Daoy (cell line): ENCODE results near the gene BCL2L2. TPM values are rescaled to one million over a fixed set of nuclear protein-coding genes. Genes with fewer than 3 reads are reported as not detected.
A peak's percentile ranks its signal among the peaks of the same experiment; 100 is the strongest.

ENCODE experiments used
- DNase-seq: peaks from one replicate; pipeline ENCODE4 v3.0.0-alpha.2; 2015; ENCODE audit warnings: low read depth
- total RNA-seq: library from RNA; depleted of rRNA; stranded (reverse); fragments of >200 nt; shearing (Covaris generic); gene quantifications from 2 replicates; pipeline ENCODE4 v1.2.3, GENCODE V29; 2014; rRNA removed

The BCL2L2 gene
- total RNA-seq, 1 experiment from 2014 or later, result 16.8 TPM

- DNase-seq, result no peak
These were observed 49.3 kb downstream of the BCL2L2 start for GRCh38 chr14:23355871-23356435.

- DNase-seq, result no peak
These were observed 50.0 kb downstream of the BCL2L2 start for GRCh38 chr14:23356662-23357061.

DNA sequence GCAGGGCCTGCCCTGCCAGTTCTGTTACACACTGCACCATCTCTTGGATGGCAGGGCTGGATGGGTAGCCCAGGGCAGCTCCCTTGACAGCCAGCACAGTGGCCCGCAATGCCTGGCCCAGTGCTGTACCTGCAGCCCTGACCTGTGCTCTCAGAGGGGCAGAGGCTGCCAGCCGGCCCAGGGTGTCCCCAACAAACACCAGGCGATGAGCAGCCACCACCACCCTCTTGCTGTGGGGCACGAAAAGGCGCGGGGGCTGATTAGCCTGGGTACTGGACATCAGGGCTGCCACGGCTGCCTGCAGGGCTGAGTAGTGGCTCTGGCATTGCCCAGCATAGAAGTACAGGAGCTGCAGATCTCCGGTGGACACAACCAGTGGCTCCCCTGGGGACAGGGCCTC is 50.6 kb downstream of the BCL2L2 start:
- DNase-seq, result no peak

GRCh38 chr14:23358042-23358441 is 51.4 kb downstream of the BCL2L2 start:
- no peak for DNase-seq

- no peak for DNase-seq
These were observed 52.0 kb downstream of the BCL2L2 start for GRCh38 chr14:23358553-23359166.

GRCh38 chr14:23359167-23359626 is 52.6 kb downstream of the BCL2L2 start:
- DNase-seq, result no peak

DNA sequence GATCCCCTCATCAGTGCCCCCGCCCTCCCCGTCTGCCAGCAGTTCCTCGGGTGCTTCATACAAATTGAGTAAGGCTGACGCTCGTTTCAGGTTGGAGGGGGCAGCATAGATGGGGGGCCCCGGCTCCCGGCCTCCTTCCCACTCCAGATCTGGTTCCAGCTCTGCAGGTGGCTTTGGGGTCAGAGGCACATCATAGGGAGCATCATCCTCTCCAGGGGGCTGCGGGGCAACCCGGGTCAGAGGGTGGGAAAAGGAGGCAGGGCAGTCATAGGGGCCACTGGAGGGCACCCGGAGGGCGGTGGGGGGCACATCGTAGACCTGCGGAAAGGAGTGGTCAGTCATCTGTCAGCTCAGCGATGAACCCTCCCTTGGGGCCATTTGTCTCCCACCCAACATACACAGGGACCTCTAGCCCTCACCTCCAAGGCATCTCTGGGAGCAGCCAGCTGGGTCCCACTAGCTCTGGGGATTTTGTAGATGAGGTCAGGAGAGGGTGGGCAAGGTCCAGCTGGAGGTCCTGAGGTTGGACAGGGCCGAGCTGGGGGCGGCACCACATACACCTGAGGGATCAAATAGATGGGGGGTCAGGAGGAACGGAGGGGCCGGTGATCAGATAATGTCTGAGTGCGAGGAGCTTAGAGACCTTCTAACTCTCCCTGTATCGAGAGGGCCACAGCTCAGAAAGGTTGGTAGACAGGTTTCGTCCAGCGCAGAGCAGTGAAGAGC is 53.3 kb downstream of the BCL2L2 start:
- DNase-seq, result no peak

- peak; percentile 42 for DNase-seq
These were observed 53.9 kb downstream of the BCL2L2 start for GRCh38 chr14:23360496-23360895.

DNA sequence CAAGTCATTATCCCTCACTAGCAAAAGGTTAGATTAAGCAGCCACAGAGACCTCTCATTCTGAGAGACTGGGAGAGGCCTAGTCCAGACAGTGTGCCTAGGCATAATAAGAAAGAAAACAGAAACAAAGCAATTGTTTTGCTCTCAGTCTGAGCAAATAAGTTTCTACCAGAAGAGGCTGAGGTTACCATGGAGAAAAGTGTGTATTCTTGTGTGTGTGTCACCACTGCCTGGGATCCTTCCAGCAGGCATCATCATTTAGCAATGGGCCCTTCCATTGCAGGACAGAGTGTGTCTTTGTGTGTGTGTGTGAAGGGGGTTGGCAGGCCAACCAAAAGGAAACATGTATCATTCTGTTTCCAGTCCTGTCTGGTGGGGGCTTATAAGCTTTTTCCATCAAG is 54.7 kb downstream of the BCL2L2 start:
- no peak for DNase-seq

Other genes starting within 250 kb of the BCL2L2 start
- gene CDH24, start 249.3 kb upstream of the BCL2L2 start, total RNA-seq, result 4.2 and 5.5 TPM in 2 replicates
- gene ACIN1, start 211.7 kb upstream of the BCL2L2 start, total RNA-seq, result 62.3 and 79.3 TPM in 2 replicates
- 66.5 and 80.1 TPM in 2 replicates for gene C14orf119, start 211.3 kb upstream of the BCL2L2 start, total RNA-seq
- not detected in 2 replicates for gene CIROP, start 201.8 kb upstream of the BCL2L2 start, total RNA-seq
- gene CEBPE, start 187.6 kb upstream of the BCL2L2 start, total RNA-seq, result not detected in 2 replicates
- 0.91 TPM in 1 of 2 replicates, not detected in the other for gene SLC7A8, start 123.2 kb upstream of the BCL2L2 start, total RNA-seq
- gene RNF212B, start 68.9 kb upstream of the BCL2L2 start, total RNA-seq, result not detected in 2 replicates
- gene HOMEZ, start 20.7 kb upstream of the BCL2L2 start, total RNA-seq, result 5.8 and 6.9 TPM in 2 replicates
- gene PPP1R3E, start 4.0 kb upstream of the BCL2L2 start, total RNA-seq, result 1.5 and 2.6 TPM in 2 replicates
- 92.2 and 127 TPM in 2 replicates for gene PABPN1, start 14.6 kb downstream of the BCL2L2 start, total RNA-seq
- gene SLC22A17, start 46.1 kb downstream of the BCL2L2 start, total RNA-seq, result 13.8 and 13.9 TPM in 2 replicates
- 0.80 and 1.4 TPM in 2 replicates for gene EFS, start 58.3 kb downstream of the BCL2L2 start, total RNA-seq
- gene IL25, start 66.0 kb downstream of the BCL2L2 start, total RNA-seq, result not detected in 2 replicates
- gene CMTM5, start 70.2 kb downstream of the BCL2L2 start, total RNA-seq, result not detected in 2 replicates
- gene MYH6, start 101.4 kb downstream of the BCL2L2 start, total RNA-seq, result not detected in 2 replicates
- not detected in 2 replicates for gene MYH7, start 128.8 kb downstream of the BCL2L2 start, total RNA-seq
- 176 and 177 TPM in 2 replicates for gene NGDN, start 162.9 kb downstream of the BCL2L2 start, total RNA-seq
- 0.23 and 0.42 TPM in 2 replicates for gene ZFHX2, start 244.9 kb downstream of the BCL2L2 start, total RNA-seq
- 8.5 and 9.0 TPM in 2 replicates for gene THTPA, start 249.4 kb downstream of the BCL2L2 start, total RNA-seq